HG03457 (cell line): ENCODE data around the gene NAA25.

Experiments
- ATAC-seq: cut with Tn5 transposase; IDR thresholded peaks from one replicate; pipeline ENCODE4 v1.9.1; 2021; ENCODE audit warnings: moderate number of reproducible peaks; ENCODE audit not compliant: unreplicated experiment

NAA25 gene

DNA sequence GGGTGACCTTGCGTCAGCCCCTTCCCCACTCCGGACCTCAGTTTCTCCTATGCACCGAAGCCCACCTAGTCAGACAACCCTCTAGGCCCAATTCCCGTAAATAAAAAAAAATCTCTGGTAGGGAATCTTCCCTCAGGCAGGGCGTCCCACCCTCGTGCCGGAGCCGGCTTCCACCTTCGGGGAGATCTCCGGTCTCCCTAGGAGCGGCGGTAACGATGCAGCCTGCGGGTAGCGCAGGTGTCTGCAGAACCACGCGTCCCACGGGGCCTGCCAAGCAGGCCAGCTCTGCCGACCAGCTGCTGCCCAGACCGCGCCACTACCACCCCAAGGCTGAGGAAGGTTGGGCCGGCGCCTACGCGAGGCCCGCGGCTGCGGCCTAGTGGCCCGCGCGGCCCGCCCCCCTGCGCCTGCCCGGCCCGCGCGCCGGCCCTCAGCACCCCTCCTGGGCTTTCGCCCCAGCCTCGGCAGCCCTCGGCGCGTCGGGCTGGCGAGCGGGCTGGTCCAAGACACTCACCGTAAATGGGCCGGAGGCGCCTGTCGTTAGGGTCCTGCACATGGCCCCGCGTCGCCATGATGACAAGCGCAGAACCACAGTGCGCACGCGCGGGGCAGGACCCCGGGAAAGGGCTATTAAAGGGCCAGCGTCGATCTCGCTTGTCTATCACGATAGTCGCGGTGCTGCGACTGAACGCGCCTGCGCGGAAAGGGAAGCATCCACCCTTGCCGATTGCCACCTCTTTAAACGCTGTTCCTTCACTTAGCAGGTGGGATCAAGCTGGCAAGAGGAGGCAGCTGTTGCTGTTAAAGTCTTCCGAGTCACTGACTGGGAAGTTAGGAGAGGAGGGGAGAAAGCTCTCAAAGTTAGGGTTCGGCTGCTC, at the start of gene NAA25:
NAA25 (minus strand) TSS at position 582 of the 878 bp plus-strand sequence; CDS start at position 572, 10 bp downstream.
- ATAC-seq: no peak

- no peak for ATAC-seq
These were observed 45.3 kb upstream of the NAA25 start for GRCh38 chr12:112153893-112154219.

- ATAC-seq: no peak
These were observed 44.8 kb upstream of the NAA25 start for GRCh38 chr12:112153181-112153892.

- ATAC-seq: no peak
These were observed 43.4 kb upstream of the NAA25 start for GRCh38 chr12:112151766-112152541.

DNA sequence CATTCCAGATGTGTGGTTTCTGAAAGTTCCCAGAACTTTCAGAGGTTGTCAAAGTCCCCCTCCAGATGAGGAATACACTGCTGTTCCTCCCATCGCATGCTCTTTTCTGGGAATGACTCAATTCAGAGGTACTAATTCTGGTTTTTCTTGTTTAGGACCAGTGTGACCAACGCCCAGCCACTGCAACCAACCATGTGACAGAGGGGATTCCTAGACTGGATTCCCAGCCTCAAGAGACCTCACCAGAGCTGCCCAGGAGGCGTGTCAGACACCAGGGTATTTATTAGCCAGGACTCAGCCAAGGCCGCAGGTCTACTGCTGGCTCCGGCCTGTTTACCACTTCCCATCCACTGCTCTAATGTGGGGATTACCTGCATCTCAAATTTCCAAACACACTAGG, 41.0 kb upstream of the NAA25 start:
- no peak for ATAC-seq

- ATAC-seq: no peak
These were observed 39.5 kb upstream of the NAA25 start for GRCh38 chr12:112148031-112148513.

GRCh38 chr12:112146123-112146522, 37.5 kb upstream of the NAA25 start:
- no peak for ATAC-seq

DNA sequence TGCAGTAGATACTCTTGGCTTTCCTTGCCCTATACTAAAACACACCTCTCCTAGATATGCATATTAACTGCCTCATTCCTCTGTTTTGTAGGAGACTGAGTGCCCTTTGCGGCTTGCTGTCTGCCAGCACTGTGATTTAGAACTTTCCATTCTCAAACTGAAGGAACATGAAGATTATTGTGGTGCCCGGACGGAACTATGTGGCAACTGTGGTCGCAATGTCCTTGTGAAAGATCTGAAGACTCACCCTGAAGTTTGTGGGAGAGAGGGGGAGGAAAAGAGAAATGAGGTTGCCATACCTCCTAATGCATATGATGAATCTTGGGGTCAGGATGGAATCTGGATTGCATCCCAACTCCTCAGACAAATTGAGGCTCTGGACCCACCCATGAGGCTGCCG, 32.1 kb upstream of the NAA25 start:
- no peak for ATAC-seq

DNA sequence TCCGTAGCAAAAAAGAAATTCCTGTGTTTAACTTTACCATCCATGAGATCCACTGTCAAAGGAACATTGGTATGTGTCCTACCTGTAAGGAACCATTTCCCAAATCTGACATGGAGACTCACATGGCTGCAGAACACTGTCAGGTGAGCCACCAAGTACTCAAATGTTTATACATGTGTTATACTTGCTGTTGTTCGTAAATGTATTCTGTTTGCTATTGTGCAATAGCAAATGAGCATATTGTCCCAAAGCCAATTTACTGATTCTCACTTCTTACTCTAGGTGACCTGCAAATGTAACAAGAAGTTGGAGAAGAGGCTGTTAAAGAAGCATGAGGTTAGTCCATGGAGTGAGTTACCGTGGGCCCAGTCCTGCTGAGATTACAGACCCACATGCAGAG, 26.1 kb upstream of the NAA25 start:
- no peak for ATAC-seq

DNA sequence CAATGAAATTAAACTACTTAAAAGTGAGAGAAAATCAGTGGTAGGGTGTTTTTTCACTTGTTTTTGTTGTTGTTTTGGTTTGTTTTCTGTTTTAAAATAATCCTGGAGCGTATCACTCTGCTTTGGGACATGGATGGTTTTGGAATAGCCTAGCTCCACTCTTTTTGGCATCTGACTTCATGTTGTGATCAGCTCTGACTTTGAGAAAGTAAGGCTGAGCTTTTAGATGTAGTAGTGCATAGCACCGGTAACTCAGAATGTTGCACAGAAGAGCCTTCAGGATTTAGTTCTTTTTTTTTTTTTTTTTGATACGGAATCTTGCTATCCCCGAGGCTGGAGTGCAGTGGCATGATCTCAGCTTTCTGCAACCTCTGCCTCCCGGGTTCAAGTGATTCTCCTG, 24.8 kb upstream of the NAA25 start:
- no peak for ATAC-seq

- ATAC-seq: no peak
These were observed 23.1 kb upstream of the NAA25 start for GRCh38 chr12:112131686-112132085.

GRCh38 chr12:112130441-112130998, 21.9 kb upstream of the NAA25 start:
- ATAC-seq: no peak

DNA sequence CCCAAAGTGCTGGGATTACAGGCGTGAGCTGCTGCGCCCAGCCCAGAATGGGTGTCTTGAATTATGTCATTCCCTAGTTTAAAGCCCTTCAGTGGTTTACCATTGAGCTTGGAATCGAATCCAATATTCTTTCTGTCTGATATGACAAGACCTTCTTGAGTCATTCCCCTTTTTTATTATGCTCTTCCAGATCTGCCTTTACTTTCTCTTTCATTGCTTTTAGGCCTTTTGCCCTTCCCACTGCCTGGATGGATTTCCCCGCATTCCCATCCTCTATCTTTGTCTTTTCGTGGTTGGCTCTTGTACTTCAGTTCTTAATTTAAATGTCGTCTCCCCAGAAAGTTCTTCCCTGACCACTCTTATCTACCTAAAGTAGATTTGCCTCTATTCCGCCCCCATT, 18.3 kb upstream of the NAA25 start:
- no peak for ATAC-seq

DNA sequence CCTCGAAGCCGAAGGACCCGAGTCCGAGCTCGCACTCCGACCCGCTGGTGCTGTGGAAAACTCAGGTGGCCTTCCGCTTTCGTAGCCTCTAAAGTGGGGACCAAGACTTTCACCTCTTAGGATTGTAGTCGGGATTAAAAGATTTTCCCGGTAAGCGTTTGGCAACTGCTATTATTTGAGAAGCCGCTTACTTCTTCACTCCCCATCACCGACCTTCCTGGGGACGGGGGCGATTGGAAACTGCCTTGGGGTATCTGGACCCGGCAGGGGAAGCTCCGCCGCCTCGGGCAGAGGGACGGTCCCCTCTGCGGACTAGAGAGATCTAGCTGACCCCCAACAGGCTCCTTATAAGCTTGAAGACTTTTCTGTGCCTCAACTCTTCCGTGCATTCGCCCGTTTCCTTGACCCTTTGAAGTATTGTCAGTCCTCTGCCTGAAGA, 17.4 kb upstream of the NAA25 start:
- ATAC-seq: no peak

GRCh38 chr12:112125250-112125999, 16.8 kb upstream of the NAA25 start, which contains the start of gene TRAFD1:
TSS of gene TRAFD1 (plus strand) at chr12:112125560. CDS start at chr12:112130523, 4,963 bp downstream.
- ATAC-seq: peak; percentile 92

DNA sequence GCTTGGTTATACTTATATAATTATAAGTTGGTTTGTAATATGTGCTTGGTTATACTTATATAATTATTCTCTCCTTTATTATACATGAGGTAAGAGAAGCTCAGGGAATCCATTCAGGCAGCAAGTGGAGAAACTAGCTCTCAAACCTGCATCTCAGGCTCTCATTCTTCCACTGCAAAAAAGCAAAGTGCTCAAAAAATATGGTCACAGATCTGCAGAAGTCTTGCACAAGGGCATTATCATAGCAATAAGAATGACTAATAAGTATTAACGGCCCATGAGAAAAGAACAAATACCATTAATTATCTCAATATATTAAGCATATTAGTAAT, 16.3 kb upstream of the NAA25 start:
- no peak for ATAC-seq

GRCh38 chr12:112122823-112123690, 14.5 kb upstream of the NAA25 start:
- no peak for ATAC-seq

GRCh38 chr12:112121780-112122565, 13.4 kb upstream of the NAA25 start:
- ATAC-seq: no peak

- no peak for ATAC-seq
These were observed 9.1 kb upstream of the NAA25 start for GRCh38 chr12:112117685-112118084.
